Measurements from ENCODE around the gene FIBP. TPM values are rescaled to one million over a fixed set of nuclear protein-coding genes. Genes with fewer than 3 reads are reported as not detected.

The FIBP gene
- total and polyA plus RNA-seq, 10 of the 15 experiments (the other 5 are each of a cell fraction or from before 2014, with no cell fraction given) = 65.1 to 182 (median 94.6) TPM

- no peaks in the 10 kb centered on the region for H3K9me3 ChIP-seq (replicated peaks; ENCODE audit: control insufficient read depth, insufficient read depth, low read length)
- no TSS peak for BruUV-seq (replicated peaks)
- CTCF ChIA-PET = interaction anchor here (0.7 to 3.1 kb wide), 3 partner anchors 11 to 49 kb away, joined by 3 to 16 read pairs (median 8); partner anchors contain the start of gene CCDC85B
These were observed 45.7 kb upstream of the FIBP start for GRCh38 chr11:65934014-65934413.

More at GRCh38 chr11:65934014-65934413, 45.7 kb upstream of the FIBP start:
- Histone ChIP-seq H4K20me1 (ENCODE audit: control insufficient read depth, insufficient read depth) (no peaks in the 10 kb centered on the region), H3K27ac (ENCODE audit: control insufficient read depth, insufficient read depth) (no peak overlapping the region), H2AFZ (ENCODE audit: control insufficient read depth, low read depth, low read length) (no peak overlapping the region), H3K4me2 (ENCODE audit: control insufficient read depth, insufficient read depth) (no peak overlapping the region), H3K9ac (ENCODE audit: control insufficient read depth, insufficient read depth, low read length) (no peak overlapping the region), H3K79me2 (ENCODE audit: control insufficient read depth, insufficient read depth, low read length) (no peaks in the 10 kb centered on the region), H3K4me1 (ENCODE audit: control insufficient read depth, insufficient read depth, low read length) (peaks cover under 1% of the 10 kb centered on the region), H3K36me3 (ENCODE audit: control insufficient read depth in 2 of 2, insufficient read depth in 2 of 2, low read length in 1 of 2) (no peaks in the 10 kb centered on the region), H3K4me3 (no peak overlapping the region), H3K27me3 (replicated peaks in 1 of 2; ENCODE audit: control insufficient read depth in 2 of 2, insufficient read depth in 2 of 2, low read length in 1 of 2) (no peaks in the 10 kb centered on the region)
- ChIA-PET POLR2A (interaction anchor here (0.7 kb wide), 1 partner anchor 22 kb away, joined by 6 read pairs; no protein-coding TSS in a partner anchor), SMC1A (ENCODE audit: uncharacterized antibody, unreplicated experiment) (interaction anchor here (1.7 kb wide), 1 partner anchor 36 kb away, joined by 3 read pairs; no protein-coding TSS in a partner anchor), RAD21 (ENCODE audit: unreplicated experiment) (no interaction called here)
- in situ Hi-C loops (cut with MboI) (no loop called here), intact Hi-C loops (cut with micrococcal nuclease; ENCODE audit: unreplicated experiment) (no loop called here)
- WGBS (ENCODE audit: insufficient coverage, insufficient replicate concordance, low lambda C conversion rate, missing lambda C conversion rate) = 96% methylated on average over 3 of the region's 4 CpGs
- ATAC-seq (no peak), DNase-seq (ENCODE audit: low read depth, low spot score) (no peak), FAIRE-seq (no peak)
- TF ChIP-seq SMC3 (IDR thresholded peaks at IDR 0.05; ENCODE audit: borderline replicate concordance, low read length) = no peak
- TF ChIP-seq SREBF1 (IDR thresholded peaks at IDR 0.05; ENCODE audit: low read length) = no peak
- no peak for TF ChIP-seq SMAD1 (IDR thresholded peaks at IDR 0.05; ENCODE audit: low read depth, partially characterized antibody)
- TF ChIP-seq RCOR1 (conservative IDR thresholded peaks at IDR 0.05; ENCODE audit: low read depth, low read length) = no peak
- no peak for TF ChIP-seq PAX5 (IDR thresholded peaks at IDR 0.05; ENCODE audit: borderline replicate concordance, low read depth, low read length)
- no peak for TF ChIP-seq ZSCAN29 (IDR thresholded peaks at IDR 0.05)
- TF ChIP-seq SREBF2 (IDR thresholded peaks at IDR 0.05; ENCODE audit: low read length) = no peak
- no peak for TF ChIP-seq SKIL (IDR thresholded peaks at IDR 0.05; ENCODE audit: low read depth, poor library complexity, severe bottlenecking)
- TF ChIP-seq IKZF2 (IDR thresholded peaks at IDR 0.05) = no peak
- TF ChIP-seq CREB1 (IDR thresholded peaks at IDR 0.05; ENCODE audit: low read depth) = no peak
- TF ChIP-seq MEF2B (IDR thresholded peaks at IDR 0.05; ENCODE audit: partially characterized antibody, poor library complexity, severe bottlenecking) = no peak
- no peak for TF ChIP-seq NKRF (conservative IDR thresholded peaks at IDR 0.05)
- TF ChIP-seq PML (IDR thresholded peaks at IDR 0.05; ENCODE audit: low read length) = no peak
- no peak for TF ChIP-seq EED (IDR thresholded peaks at IDR 0.05; ENCODE audit: low read depth)
- no peak for TF ChIP-seq ZNF207 (IDR thresholded peaks at IDR 0.05; ENCODE audit: borderline replicate concordance)

Measured in GM12878 (cell line).